Cardiac muscle cell (in vitro differentiated cells and primary cell): ENCODE measurements around the gene GAS7. TPM values are rescaled to one million over a fixed set of nuclear protein-coding genes. Genes with fewer than 3 reads are reported as not detected.

Experiments used
- DNase-seq, 2 donors: peaks; one replicate each; pipeline versions ENCODE4 v3.0.0 to v3.0.0-alpha.2; 2010 to 2017; ENCODE audit warnings: low read depth in 1 of 2, low spot score in 1 of 2
- H3K27ac ChIP-seq: fragments of 200-600 bp; sonication (generic); 2 replicates; pipeline ENCODE4 v1.5.1; 2016
- H3K27me3 ChIP-seq: fragments of 200-600 bp; sonication (generic); 2 replicates; pipeline ENCODE4 v1.6.0; 2016; ENCODE audit warnings: control low read depth
- H3K36me3 ChIP-seq: fragments of 200-600 bp; sonication (generic); 2 replicates; pipeline ENCODE4 v1.5.1; 2016; ENCODE audit warnings: control low read depth
- H3K4me1 ChIP-seq: fragments of 200-600 bp; sonication (generic); 2 replicates; pipeline ENCODE4 v1.8.1; 2017; ENCODE audit warnings: low read depth, mild to moderate bottlenecking, mixed run types
- H3K4me3 ChIP-seq: fragments of 200-600 bp; sonication (generic); 2 replicates; pipeline ENCODE4 v1.5.1; 2016; ENCODE audit warnings: mild to moderate bottlenecking
- H3K9me3 ChIP-seq: fragments of 200-600 bp; sonication (generic); 2 replicates; pipeline ENCODE4 v1.5.1; 2017; ENCODE audit warnings: low read depth, mild to moderate bottlenecking, control low read depth
- CTCF ChIP-seq: IDR thresholded peaks from 2 replicates; pipeline ENCODE4 v1.5.1; 2012; ENCODE audit warnings: low read depth, mild to moderate bottlenecking, low read length
- polyA plus RNA-seq: library from polyadenylated mRNA; unstranded; fragments of >200 nt; fragmentation: Nextera tagmentation; extraction: Ambion mirVana; gene quantifications from 2 replicates; pipeline ENCODE4 v1.2.1, GENCODE V29; 2016
- total RNA-seq: library from RNA; depleted of rRNA; stranded (reverse); fragments of >200 nt; gene quantifications from 2 replicates; pipeline ENCODE4 v1.2.3, GENCODE V29; 2016

The GAS7 gene
- total and polyA plus RNA-seq, 2 experiments from 2014 or later = 6.1 to 13.5 TPM

GRCh38 chr17:10196384-10196895 is 2.0 kb downstream of the GAS7 start:
- DNase-seq = no peak
- Histone ChIP-seq H3K27ac (no peak overlapping the region), H3K9me3 (no peaks in the 10 kb centered on the region), H3K27me3 (peaks cover 9% of the 10 kb centered on the region), H3K4me3 (no peak overlapping the region), H3K4me1 (no peaks in the 10 kb centered on the region), H3K36me3 (no peaks in the 10 kb centered on the region)
- no peak for TF ChIP-seq CTCF

- TF ChIP-seq CTCF = no peak
- Histone ChIP-seq H3K27me3 (no peaks in the 10 kb centered on the region), H3K9me3 (no peaks in the 10 kb centered on the region), H3K36me3 (no peaks in the 10 kb centered on the region), H3K27ac (no peak overlapping the region), H3K4me3 (no peak overlapping the region), H3K4me1 (no peaks in the 10 kb centered on the region)
- no peak for DNase-seq
Observed at GRCh38 chr17:10195090-10195805, 3.2 kb downstream of the GAS7 start.

- no peak for DNase-seq
- TF ChIP-seq CTCF = no peak
- H3K27ac ChIP-seq = no peak overlapping the region
- H3K9me3 ChIP-seq = no peaks in the 10 kb centered on the region
- no peaks in the 10 kb centered on the region for H3K4me1 ChIP-seq
- H3K27me3 ChIP-seq = no peaks in the 10 kb centered on the region
- H3K4me3 ChIP-seq = no peak overlapping the region
- H3K36me3 ChIP-seq = no peaks in the 10 kb centered on the region
Observed at GRCh38 chr17:10193632-10194031, 4.8 kb downstream of the GAS7 start.

- Histone ChIP-seq H3K27ac (peak overlapping the region; percentile 41), H3K4me1 (no peaks in the 10 kb centered on the region), H3K36me3 (no peaks in the 10 kb centered on the region), H3K27me3 (no peaks in the 10 kb centered on the region), H3K9me3 (no peaks in the 10 kb centered on the region), H3K4me3 (no peak overlapping the region)
- DNase-seq = peak in 1 of 2 donors; percentile 92
- TF ChIP-seq CTCF = no peak
Observed at GRCh38 chr17:10192972-10193371, 5.4 kb downstream of the GAS7 start.

- Histone ChIP-seq H3K4me1 (no peaks in the 10 kb centered on the region), H3K36me3 (no peaks in the 10 kb centered on the region), H3K27me3 (no peaks in the 10 kb centered on the region), H3K27ac (peak overlapping the region; percentile 41), H3K4me3 (no peak overlapping the region), H3K9me3 (no peaks in the 10 kb centered on the region)
- TF ChIP-seq CTCF = no peak
- DNase-seq = no peak
Observed at GRCh38 chr17:10192461-10192860, 5.9 kb downstream of the GAS7 start.
